Measurements from ENCODE around the gene MIA. TPM values are rescaled to one million over a fixed set of nuclear protein-coding genes. Genes with fewer than 3 reads are reported as not detected.

MIA gene
- total RNA-seq, 1 donor from 2014 or later = 1.2 TPM

DNA sequence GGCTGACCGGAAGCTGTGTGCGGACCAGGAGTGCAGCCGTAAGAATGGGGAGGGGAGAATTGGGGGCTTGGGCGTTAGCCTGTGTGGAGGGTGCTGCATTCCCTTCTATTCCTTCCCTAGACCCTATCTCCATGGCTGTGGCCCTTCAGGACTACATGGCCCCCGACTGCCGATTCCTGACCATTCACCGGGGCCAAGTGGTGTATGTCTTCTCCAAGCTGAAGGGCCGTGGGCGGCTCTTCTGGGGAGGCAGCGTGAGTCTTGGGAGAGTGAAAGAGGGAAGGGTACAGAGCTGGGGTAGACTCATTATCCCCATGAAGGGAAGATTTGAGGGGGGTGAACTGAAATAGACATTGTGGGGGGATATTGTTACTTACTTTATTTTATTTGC lies 306 bp downstream of the MIA start:
- H3K27me3 Mint-ChIP-seq (ENCODE audit: low read depth) = no peaks in the 10 kb centered on the region
- TF ChIP-seq, protein P1, sequence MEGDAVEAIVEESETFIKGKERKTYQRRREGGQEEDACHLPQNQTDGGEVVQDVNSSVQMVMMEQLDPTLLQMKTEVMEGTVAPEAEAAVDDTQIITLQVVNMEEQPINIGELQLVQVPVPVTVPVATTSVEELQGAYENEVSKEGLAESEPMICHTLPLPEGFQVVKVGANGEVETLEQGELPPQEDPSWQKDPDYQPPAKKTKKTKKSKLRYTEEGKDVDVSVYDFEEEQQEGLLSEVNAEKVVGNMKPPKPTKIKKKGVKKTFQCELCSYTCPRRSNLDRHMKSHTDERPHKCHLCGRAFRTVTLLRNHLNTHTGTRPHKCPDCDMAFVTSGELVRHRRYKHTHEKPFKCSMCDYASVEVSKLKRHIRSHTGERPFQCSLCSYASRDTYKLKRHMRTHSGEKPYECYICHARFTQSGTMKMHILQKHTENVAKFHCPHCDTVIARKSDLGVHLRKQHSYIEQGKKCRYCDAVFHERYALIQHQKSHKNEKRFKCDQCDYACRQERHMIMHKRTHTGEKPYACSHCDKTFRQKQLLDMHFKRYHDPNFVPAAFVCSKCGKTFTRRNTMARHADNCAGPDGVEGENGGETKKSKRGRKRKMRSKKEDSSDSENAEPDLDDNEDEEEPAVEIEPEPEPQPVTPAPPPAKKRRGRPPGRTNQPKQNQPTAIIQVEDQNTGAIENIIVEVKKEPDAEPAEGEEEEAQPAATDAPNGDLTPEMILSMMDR (IDR thresholded peaks at IDR 0.05; ENCODE audit: unreplicated experiment) = no peak
- peaks cover 9% of the 10 kb centered on the region for H3K36me3 Mint-ChIP-seq
- no peak overlapping the region for H3K4me3 Mint-ChIP-seq
- peaks cover 8% of the 10 kb centered on the region for H3K4me1 Mint-ChIP-seq
- peak overlapping the region; percentile 44 for H3K27ac Mint-ChIP-seq
- H3K9me3 Mint-ChIP-seq = peaks cover 5% of the 10 kb centered on the region
- no peak for DNase-seq (ENCODE audit: low spot score in 2 of 2, unreplicated experiment in 2 of 2)

DNA sequence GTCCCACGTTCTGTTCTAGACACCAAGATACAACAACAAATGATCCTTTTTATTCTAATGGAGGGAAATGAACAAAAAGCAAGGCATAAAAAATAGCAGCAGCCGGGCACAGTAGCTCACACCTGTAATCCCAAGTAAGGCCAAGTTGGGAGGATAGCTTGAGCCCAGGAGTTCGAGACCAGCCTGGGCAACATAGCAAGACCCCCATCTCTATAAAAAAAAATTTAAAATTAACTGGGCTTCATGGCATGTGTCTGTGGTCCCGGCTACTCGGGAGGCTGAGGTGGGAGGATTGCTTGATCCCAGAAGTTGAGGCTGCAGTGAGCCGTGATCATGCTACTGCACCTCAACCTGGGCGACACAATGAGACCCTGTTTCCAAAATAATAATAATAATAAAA lies 1.0 kb downstream of the MIA start:
- no peaks in the 10 kb centered on the region for H3K27me3 Mint-ChIP-seq (ENCODE audit: low read depth)
- no peak overlapping the region for H3K27ac Mint-ChIP-seq
- peaks cover 8% of the 10 kb centered on the region for H3K4me1 Mint-ChIP-seq
- H3K36me3 Mint-ChIP-seq = peaks cover 3% of the 10 kb centered on the region
- H3K4me3 Mint-ChIP-seq = no peak overlapping the region
- H3K9me3 Mint-ChIP-seq = no peaks in the 10 kb centered on the region
- TF ChIP-seq, protein P1 (IDR thresholded peaks at IDR 0.05; ENCODE audit: unreplicated experiment) = no peak
- DNase-seq (ENCODE audit: low spot score in 2 of 2, unreplicated experiment in 2 of 2) = no peak

DNA sequence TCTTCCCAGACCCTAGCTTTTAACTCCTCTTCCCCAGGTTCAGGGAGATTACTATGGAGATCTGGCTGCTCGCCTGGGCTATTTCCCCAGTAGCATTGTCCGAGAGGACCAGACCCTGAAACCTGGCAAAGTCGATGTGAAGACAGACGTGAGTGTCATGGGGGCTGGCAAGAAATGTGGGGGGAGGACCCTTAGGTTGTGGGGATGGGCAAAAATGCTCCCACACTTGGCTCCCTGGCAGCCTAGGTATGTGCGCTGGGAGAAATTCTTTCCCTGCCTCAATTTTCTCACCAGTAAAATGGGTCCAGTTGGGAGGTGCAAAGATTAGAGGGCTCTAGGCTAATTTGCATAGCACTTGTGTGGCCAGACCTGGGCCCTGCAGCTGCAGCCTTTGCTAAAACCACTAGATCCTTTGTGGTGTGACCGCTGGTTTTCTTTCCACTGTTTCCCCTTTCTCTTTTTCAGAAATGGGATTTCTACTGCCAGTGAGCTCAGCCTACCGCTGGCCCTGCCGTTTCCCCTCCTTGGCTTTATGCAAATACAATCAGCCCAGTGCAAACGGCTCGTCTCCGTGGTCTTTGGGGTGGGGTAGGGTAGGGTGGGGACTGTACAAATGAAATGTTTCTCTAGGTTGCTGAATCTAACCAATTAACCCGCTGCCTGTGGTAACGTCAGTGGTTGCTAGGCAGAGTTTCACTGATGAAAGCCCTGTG lies 1.8 kb downstream of the MIA start:
- TF ChIP-seq, protein P1 (IDR thresholded peaks at IDR 0.05; ENCODE audit: unreplicated experiment) = no peak
- H3K4me3 Mint-ChIP-seq = peak overlapping the region; percentile 80

DNA sequence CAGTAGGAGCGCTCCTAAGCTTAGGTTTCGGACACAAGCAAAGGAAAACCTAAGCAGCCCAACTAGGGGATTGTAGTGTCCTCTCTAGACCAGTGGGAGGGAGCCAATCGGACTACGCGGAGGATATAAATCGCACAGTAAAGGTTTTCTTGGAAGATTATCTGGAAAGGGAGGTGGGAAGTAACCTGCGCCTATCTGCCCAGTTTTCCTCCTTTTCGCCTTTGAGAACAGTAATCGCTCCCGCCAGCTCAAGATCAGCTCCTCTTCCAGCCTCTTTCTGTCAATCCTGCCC lies 2.3 kb downstream of the MIA start:
- DNase-seq (ENCODE audit: low spot score in 2 of 2, unreplicated experiment in 2 of 2) = no peak
- Mint-ChIP-seq H3K27me3 (ENCODE audit: low read depth) (no peaks in the 10 kb centered on the region), H3K4me1 (peaks cover 8% of the 10 kb centered on the region), H3K36me3 (no peaks in the 10 kb centered on the region), H3K4me3 (peak overlapping the region; percentile 80), H3K27ac (peak overlapping the region; percentile 100), H3K9me3 (no peaks in the 10 kb centered on the region)
- TF ChIP-seq, protein P1 (IDR thresholded peaks at IDR 0.05; ENCODE audit: unreplicated experiment) = no peak

More for the DNA sequence above, 1.8 kb downstream of the MIA start:
- H3K9me3 Mint-ChIP-seq = no peaks in the 10 kb centered on the region
- DNase-seq (ENCODE audit: low spot score in 2 of 2, unreplicated experiment in 2 of 2) = peak; percentile 76 to 91
- H3K36me3 Mint-ChIP-seq = peaks cover under 1% of the 10 kb centered on the region
- H3K27me3 Mint-ChIP-seq (ENCODE audit: low read depth) = no peaks in the 10 kb centered on the region
- H3K4me1 Mint-ChIP-seq = peaks cover 8% of the 10 kb centered on the region
- peak overlapping the region; percentile 100 for H3K27ac Mint-ChIP-seq

DNA sequence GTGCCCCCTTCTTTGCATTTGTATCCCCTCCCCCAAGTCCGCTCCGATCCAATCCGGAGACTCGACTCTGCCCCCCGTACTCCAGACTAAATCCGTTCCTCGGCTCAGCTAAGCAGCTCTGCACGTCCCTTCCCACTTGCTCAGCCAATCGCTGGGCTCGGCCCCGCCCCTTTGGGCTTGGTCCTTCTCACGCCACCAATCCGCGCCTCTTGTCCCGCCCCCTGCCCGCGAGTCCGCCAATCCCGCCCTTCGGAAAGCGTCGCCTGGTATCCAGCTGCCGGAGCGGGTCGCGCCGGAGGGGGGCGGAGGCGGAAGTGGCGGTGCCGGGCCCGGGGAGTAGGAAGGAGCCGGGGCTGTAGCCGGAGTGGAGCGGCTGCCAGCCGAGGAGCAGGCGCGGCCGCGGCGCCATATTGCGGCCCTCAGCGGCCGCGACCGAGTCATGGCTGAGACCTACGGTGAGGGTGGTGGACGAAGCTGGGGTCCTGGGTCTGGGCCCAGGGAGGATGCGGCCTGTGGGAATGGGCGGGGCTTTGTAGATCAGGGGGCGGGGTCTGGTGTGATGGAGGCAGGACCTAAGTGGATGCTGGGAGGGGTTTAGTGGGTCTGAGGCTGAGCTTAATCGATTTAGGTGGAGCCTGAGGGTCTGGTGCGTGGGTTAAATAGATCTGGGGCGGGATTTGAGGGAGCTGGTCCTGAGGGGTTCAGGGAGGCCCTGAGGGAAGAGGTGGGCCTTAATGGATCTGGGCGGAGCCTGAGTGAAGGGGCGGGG lies 2.8 kb downstream of the MIA start, which contains the start of gene RAB4B:
Gene RAB4B, plus strand, starts transcription at position 311 of the 769 bp plus-strand sequence. Its CDS starts 129 bp downstream, at position 440.
- Mint-ChIP-seq H3K36me3 (no peaks in the 10 kb centered on the region), H3K27me3 (ENCODE audit: low read depth) (no peaks in the 10 kb centered on the region), H3K27ac (peak within 1 kb of the TSS; percentile 100), H3K9me3 (no peaks in the 10 kb centered on the region), H3K4me3 (peak within 1 kb of the TSS; percentile 80), H3K4me1 (peaks cover 8% of the 10 kb centered on the region)
- DNase-seq (ENCODE audit: low spot score in 2 of 2, unreplicated experiment in 2 of 2) = peak; percentile 99 to 100
- TF ChIP-seq, protein P1 (IDR thresholded peaks at IDR 0.05; ENCODE audit: unreplicated experiment) = no peak

Data from mesothelial cell of epicardium (in vitro differentiated cells).